Stimulated activated CD4-positive, alpha-beta T cell treated with anti-CD3 and anti-CD28 coated beads, Interleukin-12 subunit alpha, Interleukin-12 subunit beta, amount 100 ng/mL, for 24 hours (primary cell): ENCODE results near the gene ZNF692.
"Not testable (repeated sequence)": the region's sequence is repeated elsewhere in the genome, so short reads cannot be mapped to it uniquely, and the experiment has no call there.

ENCODE experiments used
- DNase-seq, 2 experiments: peaks; one replicate each; pipeline ENCODE4 v3.0.0-alpha.2; 2020; ENCODE audit warnings: low read depth in 2 of 2

ZNF692 gene

GRCh38 chr1:248858891-248859889, at the start of gene ZNF692:
Gene ZNF692 (minus strand): TSS chr1:248859085. CDS start chr1:248858309, 776 bp downstream.
- DNase-seq: peak; percentile 94

- DNase-seq: no peak
Measured at GRCh38 chr1:248906753-248907661, 48.1 kb upstream of the ZNF692 start.

GRCh38 chr1:248906009-248906752, 47.3 kb upstream of the ZNF692 start, which contains the start of gene PGBD2:
Gene PGBD2 (plus strand): TSS chr1:248906235. CDS start chr1:248913863, 7,628 bp downstream.
- DNase-seq: peak; percentile 90 to 95

GRCh38 chr1:248905662-248906008, 46.8 kb upstream of the ZNF692 start:
- no peak for DNase-seq

- no peak for DNase-seq
Measured at GRCh38 chr1:248904437-248905216, 45.7 kb upstream of the ZNF692 start.

- DNase-seq: no peak
Measured at GRCh38 chr1:248901578-248901977, 42.7 kb upstream of the ZNF692 start.

- no peak for DNase-seq
Measured at GRCh38 chr1:248900637-248901036, 41.8 kb upstream of the ZNF692 start.

- DNase-seq: no peak
Measured at GRCh38 chr1:248897412-248898337, 38.8 kb upstream of the ZNF692 start.

- DNase-seq: no peak
Measured at GRCh38 chr1:248894837-248895236, 36.0 kb upstream of the ZNF692 start.

GRCh38 chr1:248892590-248892989, 33.7 kb upstream of the ZNF692 start:
- DNase-seq: no peak

- no peak for DNase-seq
Measured at GRCh38 chr1:248891758-248892157, 32.9 kb upstream of the ZNF692 start.

- DNase-seq: no peak
Measured at GRCh38 chr1:248890549-248891498, 31.9 kb upstream of the ZNF692 start.

GRCh38 chr1:248889914-248890243, 31.0 kb upstream of the ZNF692 start:
- not testable (repeated sequence) for DNase-seq

GRCh38 chr1:248886237-248886895, 27.5 kb upstream of the ZNF692 start:
- no peak for DNase-seq

GRCh38 chr1:248885646-248886045, 26.8 kb upstream of the ZNF692 start:
- no peak for DNase-seq

- DNase-seq: no peak
Measured at GRCh38 chr1:248884632-248885295, 25.9 kb upstream of the ZNF692 start.

- not testable (repeated sequence) for DNase-seq
Measured at GRCh38 chr1:248882427-248882826, 23.5 kb upstream of the ZNF692 start.
